ENCODE results near the gene PCBD1. TPM values are rescaled to one million over a fixed set of nuclear protein-coding genes. Genes with fewer than 3 reads are reported as not detected.
"Not testable (repeated sequence)": the region's sequence is repeated elsewhere in the genome, so short reads cannot be mapped to it uniquely, and the experiment has no call there.

Gene PCBD1
- total and polyA plus RNA-seq, 9 donors = 62.8 to 82.7 (median 75.5) TPM

DNA sequence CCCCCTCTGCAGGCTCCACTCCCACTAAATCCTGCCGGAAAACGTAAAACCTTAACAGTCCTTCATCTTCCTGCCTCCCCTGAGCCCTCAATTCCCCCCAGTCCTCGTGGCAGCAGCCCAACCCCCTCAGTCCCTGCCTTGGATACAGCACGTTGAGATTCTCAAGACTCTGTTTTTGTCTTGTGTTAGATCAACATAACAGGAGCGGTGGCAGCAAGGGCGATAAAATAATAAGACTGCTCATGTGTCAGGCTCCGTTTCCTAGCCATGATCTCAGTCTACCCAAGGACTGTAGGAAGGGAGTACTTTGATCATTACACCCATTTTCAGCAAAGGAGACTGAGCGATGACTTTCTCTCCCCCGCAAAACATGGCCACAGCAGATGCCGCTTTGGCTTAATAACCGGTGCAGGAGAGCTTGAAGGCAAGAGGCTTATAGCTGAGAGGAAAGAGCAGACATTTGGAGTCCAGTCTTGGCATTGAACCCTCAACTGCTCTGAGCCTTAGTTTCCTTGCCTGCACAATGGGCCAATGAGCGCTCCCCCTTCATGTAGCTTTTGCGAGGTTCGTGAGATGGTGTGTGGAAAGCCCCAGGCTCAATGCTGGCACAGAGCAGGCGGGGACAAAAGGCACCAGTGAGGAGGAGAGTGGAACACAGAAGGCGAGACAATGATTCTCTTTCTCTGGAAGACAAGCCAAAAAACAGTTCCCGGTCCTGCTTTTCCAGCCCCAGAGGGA is 42.1 kb upstream of the PCBD1 start:
- WGBS (ENCODE audit: insufficient coverage) = 58% methylated on average over 10 of the region's 17 CpGs

DNA sequence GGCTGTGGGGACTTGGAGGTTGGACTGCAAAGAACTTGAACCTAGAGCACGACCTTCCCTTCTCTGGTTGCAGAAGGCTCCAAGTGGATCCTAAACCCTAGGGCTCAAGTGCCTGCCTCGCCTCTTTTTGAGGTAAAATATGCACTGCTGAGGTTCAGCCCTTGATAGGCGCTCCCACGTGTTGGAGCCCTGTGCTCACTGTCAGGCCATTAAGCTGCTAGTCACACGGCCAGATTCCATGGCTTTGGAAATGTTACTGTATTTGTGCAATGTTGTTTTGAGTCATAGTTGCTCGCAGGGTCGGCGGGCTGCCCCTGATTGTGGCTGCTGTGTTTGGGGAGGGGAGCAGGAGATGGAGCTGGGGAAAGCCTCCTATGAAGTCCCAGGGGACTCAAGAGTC is 39.8 kb upstream of the PCBD1 start:
- Histone ChIP-seq H3K27ac (ENCODE audit: low read length) (no peak overlapping the region), H3K4me3 (ENCODE audit: low read length) (no peak overlapping the region), H3K27me3 (ENCODE audit: control insufficient read depth, insufficient read depth, low read length) (peaks cover 39% of the 10 kb centered on the region), H3K9me3 (replicated peaks; ENCODE audit: control insufficient read depth, low read depth, low read length) (no peaks in the 10 kb centered on the region), H3K4me1 (ENCODE audit: control insufficient read depth, insufficient read depth, low read length) (no peaks in the 10 kb centered on the region), H3K36me3 (ENCODE audit: control insufficient read depth, insufficient read depth, low read length) (no peaks in the 10 kb centered on the region)
- WGBS (ENCODE audit: insufficient coverage) = 59% methylated on average over 8 of the region's 8 CpGs
- DNase-seq = no peak

More for the DNA sequence above, 42.1 kb upstream of the PCBD1 start:
- Histone ChIP-seq H3K4me1 (ENCODE audit: control insufficient read depth, insufficient read depth, low read length) (no peaks in the 10 kb centered on the region), H3K27ac (ENCODE audit: low read length) (no peak overlapping the region), H3K9me3 (replicated peaks; ENCODE audit: control insufficient read depth, low read depth, low read length) (no peaks in the 10 kb centered on the region), H3K27me3 (ENCODE audit: control insufficient read depth, insufficient read depth, low read length) (peaks cover 40% of the 10 kb centered on the region), H3K36me3 (ENCODE audit: control insufficient read depth, insufficient read depth, low read length) (no peaks in the 10 kb centered on the region), H3K4me3 (ENCODE audit: low read length) (no peak overlapping the region)
- DNase-seq = no peak

DNA sequence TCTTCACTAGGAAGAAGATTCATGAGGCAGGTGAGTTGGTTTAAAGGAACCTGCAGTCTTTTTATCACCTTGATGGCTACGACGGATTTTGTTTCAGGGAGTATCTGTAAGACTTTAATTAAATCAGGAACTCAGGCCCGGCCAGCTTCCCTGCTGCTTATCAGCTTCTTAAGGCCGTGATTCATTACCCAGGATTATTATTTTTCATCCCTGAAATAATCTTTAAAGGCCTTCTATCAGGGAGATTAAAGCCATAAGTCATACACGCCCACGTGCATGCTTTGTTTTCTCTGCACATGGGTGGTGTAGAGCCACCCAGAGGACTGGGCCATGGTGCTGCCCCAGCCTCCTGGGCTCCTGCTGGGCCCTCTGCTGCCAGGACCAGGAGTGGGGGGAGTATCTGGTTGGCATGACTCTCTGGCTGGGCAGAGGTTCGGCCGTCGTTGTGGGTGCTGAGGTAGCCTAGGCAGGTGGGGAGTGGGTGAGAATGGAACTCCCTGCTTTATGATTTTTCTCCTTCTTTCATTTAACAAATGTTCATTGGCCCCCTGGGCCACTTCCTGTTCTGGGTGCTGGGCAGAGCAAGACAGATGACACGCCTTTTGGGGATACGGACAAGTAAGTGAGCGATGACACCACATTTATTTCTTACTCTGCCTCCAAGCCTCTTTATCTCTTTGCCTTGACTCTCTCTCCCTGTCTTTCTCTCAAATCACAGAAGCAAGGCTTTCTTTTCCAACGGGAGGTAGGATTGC is 39.0 kb upstream of the PCBD1 start:
- no peaks in the 10 kb centered on the region for H3K4me1 ChIP-seq (ENCODE audit: control insufficient read depth, insufficient read depth, low read length)
- no peak for DNase-seq
- H3K36me3 ChIP-seq (ENCODE audit: control insufficient read depth, insufficient read depth, low read length) = no peaks in the 10 kb centered on the region
- no peaks in the 10 kb centered on the region for H3K9me3 ChIP-seq (replicated peaks; ENCODE audit: control insufficient read depth, low read depth, low read length)
- peaks cover 34% of the 10 kb centered on the region for H3K27me3 ChIP-seq (ENCODE audit: control insufficient read depth, insufficient read depth, low read length)
- 55% methylated on average over 2 of the region's 13 CpGs for WGBS (ENCODE audit: insufficient coverage)
- no peak overlapping the region for H3K4me3 ChIP-seq (ENCODE audit: low read length)
- no peak overlapping the region for H3K27ac ChIP-seq (ENCODE audit: low read length)

DNA sequence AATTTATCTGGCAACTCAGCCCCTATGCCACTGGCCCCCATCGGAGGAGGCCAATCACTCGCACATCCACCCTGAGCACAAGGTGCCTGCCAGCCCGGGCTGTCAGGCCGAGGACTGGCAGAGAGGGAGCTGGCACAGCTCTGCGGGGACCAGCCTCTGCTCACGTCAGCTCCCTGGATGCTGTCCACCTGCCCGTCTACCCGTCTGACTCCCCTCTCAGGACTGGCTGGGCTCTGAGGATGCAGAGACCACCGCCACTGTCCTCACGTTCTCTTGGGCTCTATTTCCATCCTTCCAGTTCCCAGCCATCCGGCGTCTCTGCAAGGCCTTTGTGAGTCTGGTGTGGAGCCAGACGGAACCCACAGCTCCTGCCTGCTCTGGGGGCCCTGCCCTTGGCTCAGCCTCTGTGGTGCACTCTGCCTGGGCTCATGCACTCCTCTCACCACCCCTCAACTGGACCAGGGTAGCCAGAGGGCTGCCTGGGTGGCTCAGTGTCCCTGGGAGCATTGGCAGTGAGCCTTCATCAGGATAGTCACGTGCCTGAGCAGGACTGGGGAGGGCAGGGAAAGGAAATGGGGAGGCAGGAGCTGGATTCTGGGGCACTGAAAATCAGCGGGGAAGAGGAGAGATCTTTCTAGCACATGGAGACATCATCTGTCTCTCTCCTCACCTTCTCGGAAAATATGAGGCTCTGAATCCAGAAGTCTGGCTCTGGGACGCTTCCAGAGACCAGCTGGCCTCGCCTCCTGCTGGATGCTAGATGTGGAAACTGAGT is 38.0 kb upstream of the PCBD1 start:
- no peaks in the 10 kb centered on the region for H3K36me3 ChIP-seq (ENCODE audit: control insufficient read depth, insufficient read depth, low read length)
- H3K27ac ChIP-seq (ENCODE audit: low read length) = no peak overlapping the region
- H3K9me3 ChIP-seq (replicated peaks; ENCODE audit: control insufficient read depth, low read depth, low read length) = no peaks in the 10 kb centered on the region
- no peaks in the 10 kb centered on the region for H3K4me1 ChIP-seq (ENCODE audit: control insufficient read depth, insufficient read depth, low read length)
- 62% methylated on average over 17 of the region's 18 CpGs for WGBS (ENCODE audit: insufficient coverage)
- DNase-seq = no peak
- peaks cover 30% of the 10 kb centered on the region for H3K27me3 ChIP-seq (ENCODE audit: control insufficient read depth, insufficient read depth, low read length)
- no peak overlapping the region for H3K4me3 ChIP-seq (ENCODE audit: low read length)

DNA sequence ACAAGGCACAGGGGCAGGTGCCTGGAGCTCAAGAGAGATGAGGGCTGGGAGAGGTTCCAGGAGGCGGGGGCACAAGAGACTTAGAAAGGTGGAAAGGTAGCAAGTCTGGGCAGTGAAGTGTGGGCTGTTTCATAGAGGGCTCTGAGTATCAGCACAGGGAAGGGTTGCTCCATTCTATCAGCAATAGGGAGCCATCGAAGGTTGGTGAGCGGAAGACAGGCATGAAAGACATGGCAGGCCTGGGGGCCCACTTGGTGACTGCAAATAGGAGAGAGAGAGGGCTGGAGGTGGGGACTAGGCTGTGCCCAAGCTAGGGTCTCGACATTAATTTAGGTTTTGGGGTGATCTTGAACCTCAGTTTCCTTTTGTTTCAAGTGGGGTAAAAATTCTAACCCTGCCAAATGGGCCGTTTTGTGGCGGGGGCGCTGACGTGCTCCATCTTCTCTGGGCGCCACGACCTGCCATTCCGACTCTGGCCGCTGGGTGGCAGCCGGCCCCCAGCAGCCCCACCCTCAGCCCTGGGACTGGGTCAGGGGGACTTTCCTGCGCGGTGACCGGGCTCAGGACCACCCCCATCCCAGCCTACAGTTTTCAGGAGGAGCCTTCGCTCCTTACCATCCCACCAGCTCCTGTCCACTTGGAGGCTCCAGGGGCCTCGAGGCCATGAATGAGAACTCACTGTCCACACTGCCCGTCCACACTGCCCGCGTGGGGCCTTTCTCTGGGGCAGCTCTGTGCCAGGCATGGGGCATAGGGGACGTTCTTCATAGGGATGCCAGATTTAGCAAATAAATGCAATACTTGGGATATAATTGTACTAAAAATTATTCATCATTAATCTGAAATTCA is 37.2 kb upstream of the PCBD1 start:
- Histone ChIP-seq H3K4me3 (ENCODE audit: low read length) (no peak overlapping the region), H3K27ac (ENCODE audit: low read length) (no peak overlapping the region), H3K4me1 (ENCODE audit: control insufficient read depth, insufficient read depth, low read length) (no peaks in the 10 kb centered on the region), H3K36me3 (ENCODE audit: control insufficient read depth, insufficient read depth, low read length) (no peaks in the 10 kb centered on the region), H3K27me3 (ENCODE audit: control insufficient read depth, insufficient read depth, low read length) (peaks cover 28% of the 10 kb centered on the region), H3K9me3 (replicated peaks; ENCODE audit: control insufficient read depth, low read depth, low read length) (no peaks in the 10 kb centered on the region)
- 22% methylated on average over 18 of the region's 22 CpGs for WGBS (ENCODE audit: insufficient coverage)
- peak; percentile 39 for DNase-seq

DNA sequence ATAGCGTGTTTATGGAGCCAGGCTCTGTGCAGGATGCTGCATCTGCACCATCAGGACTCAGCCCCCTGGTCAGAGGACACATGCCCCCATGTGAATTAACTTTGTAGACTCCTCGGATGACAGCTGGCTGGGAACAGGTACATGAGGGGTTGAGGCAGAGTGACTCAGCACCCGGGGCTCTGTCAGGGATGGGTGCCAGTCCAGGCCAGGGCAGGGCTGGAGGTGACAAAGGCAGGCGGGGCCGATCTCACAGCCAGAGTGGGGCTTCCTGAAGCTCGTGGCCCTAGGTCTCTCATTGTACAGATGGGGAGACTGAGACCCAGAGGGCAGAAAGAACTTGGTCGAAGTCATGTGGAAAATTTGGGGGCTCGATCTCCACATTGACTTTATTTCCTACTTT is 35.3 kb upstream of the PCBD1 start:
- Histone ChIP-seq H3K27ac (ENCODE audit: low read length) (no peak overlapping the region), H3K4me1 (ENCODE audit: control insufficient read depth, insufficient read depth, low read length) (peaks cover 9% of the 10 kb centered on the region), H3K4me3 (ENCODE audit: low read length) (no peak overlapping the region), H3K36me3 (ENCODE audit: control insufficient read depth, insufficient read depth, low read length) (no peaks in the 10 kb centered on the region), H3K9me3 (replicated peaks; ENCODE audit: control insufficient read depth, low read depth, low read length) (no peaks in the 10 kb centered on the region), H3K27me3 (ENCODE audit: control insufficient read depth, insufficient read depth, low read length) (peaks cover 25% of the 10 kb centered on the region)
- DNase-seq = no peak
- 82% methylated on average over 7 of the region's 8 CpGs for WGBS (ENCODE audit: insufficient coverage)

DNA sequence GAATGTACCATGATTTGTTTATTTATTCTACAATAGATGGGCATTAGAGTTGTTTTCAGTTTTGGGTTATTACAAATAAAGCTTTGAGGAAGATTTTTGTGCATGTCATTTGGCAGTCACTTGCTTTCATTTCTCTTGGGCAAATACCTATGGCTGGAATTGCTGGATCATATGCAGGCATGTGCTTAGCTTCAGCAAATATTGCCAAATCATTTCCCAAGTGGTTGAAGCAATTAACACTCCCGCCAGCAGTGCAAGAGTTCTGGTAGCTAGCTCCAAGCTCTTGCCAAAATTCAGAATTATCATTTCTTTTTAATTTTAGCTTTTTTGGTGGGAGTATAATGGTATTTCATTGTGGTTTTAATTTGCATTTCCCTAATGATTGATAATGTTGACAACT is 32.9 kb upstream of the PCBD1 start:
- DNase-seq = no peak
- H3K27ac ChIP-seq (ENCODE audit: low read length) = no peak overlapping the region
- WGBS (ENCODE audit: insufficient coverage) = no CpG with 5 or more reads among the region's 1 CpG
- H3K9me3 ChIP-seq (replicated peaks; ENCODE audit: control insufficient read depth, low read depth, low read length) = no peaks in the 10 kb centered on the region
- H3K36me3 ChIP-seq (ENCODE audit: control insufficient read depth, insufficient read depth, low read length) = no peaks in the 10 kb centered on the region
- peaks cover 13% of the 10 kb centered on the region for H3K4me1 ChIP-seq (ENCODE audit: control insufficient read depth, insufficient read depth, low read length)
- no peak overlapping the region for H3K4me3 ChIP-seq (ENCODE audit: low read length)
- peaks cover 26% of the 10 kb centered on the region for H3K27me3 ChIP-seq (ENCODE audit: control insufficient read depth, insufficient read depth, low read length)

DNA sequence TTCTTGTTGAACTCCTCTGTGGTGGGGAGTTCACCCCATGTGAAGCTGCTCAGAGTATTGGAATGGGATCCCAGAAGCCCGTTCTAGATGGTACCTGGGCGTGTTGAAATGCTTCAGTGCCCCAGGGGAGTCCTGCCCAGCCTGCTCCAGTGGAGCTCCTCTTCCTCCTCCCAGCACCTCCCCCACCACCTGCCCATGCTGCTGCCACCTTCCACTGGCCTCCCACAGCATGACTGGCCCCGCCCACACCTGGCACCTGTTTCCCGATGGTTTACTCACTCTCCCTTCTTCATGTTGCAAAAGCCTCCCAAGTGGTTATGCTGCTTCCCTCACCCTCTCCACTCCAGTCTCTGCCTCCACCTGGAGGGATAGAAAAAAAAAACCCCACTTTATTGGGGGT is 32.2 kb upstream of the PCBD1 start:
- H3K36me3 ChIP-seq (ENCODE audit: control insufficient read depth, insufficient read depth, low read length) = no peaks in the 10 kb centered on the region
- no peak overlapping the region for H3K27ac ChIP-seq (ENCODE audit: low read length)
- H3K9me3 ChIP-seq (replicated peaks; ENCODE audit: control insufficient read depth, low read depth, low read length) = no peaks in the 10 kb centered on the region
- no peak overlapping the region for H3K4me3 ChIP-seq (ENCODE audit: low read length)
- 71% methylated on average over 1 of the region's 4 CpGs for WGBS (ENCODE audit: insufficient coverage)
- H3K27me3 ChIP-seq (ENCODE audit: control insufficient read depth, insufficient read depth, low read length) = peaks cover 29% of the 10 kb centered on the region
- peaks cover 13% of the 10 kb centered on the region for H3K4me1 ChIP-seq (ENCODE audit: control insufficient read depth, insufficient read depth, low read length)
- DNase-seq = no peak

DNA sequence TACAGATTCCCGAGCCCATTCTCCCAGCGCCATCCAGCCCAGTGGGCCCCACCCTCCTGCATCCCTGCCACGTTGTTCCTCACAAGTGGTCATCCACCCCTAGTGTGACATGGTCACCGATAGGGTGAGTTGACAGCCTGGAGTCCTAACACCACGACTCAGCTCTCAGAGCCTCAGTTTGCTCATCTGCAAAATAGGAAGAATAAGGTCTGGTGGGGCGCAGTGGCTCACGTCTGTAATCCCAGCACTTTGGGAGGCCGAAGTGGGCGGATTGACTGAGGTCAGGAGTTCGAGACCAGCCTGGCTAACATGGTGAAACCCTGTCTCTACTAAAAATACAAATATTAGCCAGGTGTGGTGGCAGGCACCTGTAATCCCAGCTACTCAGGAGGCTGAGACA is 31.5 kb upstream of the PCBD1 start:
- 84% methylated on average over 7 of the region's 10 CpGs for WGBS (ENCODE audit: insufficient coverage)
- H3K27ac ChIP-seq (ENCODE audit: low read length); H3K4me3 ChIP-seq (ENCODE audit: low read length); H3K36me3 ChIP-seq (ENCODE audit: control insufficient read depth, insufficient read depth, low read length); DNase-seq; H3K9me3 ChIP-seq (replicated peaks; ENCODE audit: control insufficient read depth, low read depth, low read length): not testable (repeated sequence)
- Histone ChIP-seq H3K27me3 (ENCODE audit: control insufficient read depth, insufficient read depth, low read length) (peaks cover 32% of the 10 kb centered on the region), H3K4me1 (ENCODE audit: control insufficient read depth, insufficient read depth, low read length) (peaks cover 13% of the 10 kb centered on the region)

Data from muscle of leg (tissue), 11 donors.